Psoas muscle (tissue), 8 donors: ENCODE results near the gene AKT3. TPM values are rescaled to one million over a fixed set of nuclear protein-coding genes. Genes with fewer than 3 reads are reported as not detected.
A peak's percentile ranks its signal among the peaks of the same experiment; 100 is the strongest.

Experiments
- ATAC-seq, 4 donors: fragments of 200-7000 bp; cut with Tn5 transposase; one replicate each; pipeline ENCODE4 v1.9.1; 2020; ENCODE audit warnings: moderate library complexity in 3 of 4, mild to moderate bottlenecking in 2 of 4
- DNase-seq, 2 donors: peaks; one replicate each; pipeline ENCODE4 v3.0.0-alpha.2; 2020
- H3K27ac ChIP-seq: fragments of 200-600 bp; one replicate; pipeline ENCODE4 v1.8.0; 2022
- H3K27me3 ChIP-seq, 3 donors: fragments of 200-600 bp in 1 of 3; one replicate each; pipeline versions ENCODE4 v1.6.1 to v1.8.0; 2013 to 2022; ENCODE audit warnings: low read length in 2 of 3, mild to moderate bottlenecking in 2 of 3, moderate library complexity in 1 of 3; ENCODE audit not compliant: insufficient read depth in 3 of 3
- H3K36me3 ChIP-seq, 2 donors: fragments of 200-600 bp in 1 of 2; one replicate each; pipeline versions ENCODE4 v1.6.1 to v1.8.0; 2013 to 2022; ENCODE audit warnings: low read depth in 1 of 2, mild to moderate bottlenecking in 1 of 2, moderate library complexity in 1 of 2; ENCODE audit not compliant: insufficient read depth in 1 of 2
- H3K4me1 ChIP-seq: fragments of 200-600 bp; one replicate; pipeline ENCODE4 v1.8.0; 2022
- H3K4me3 ChIP-seq: fragments of 200-600 bp; one replicate; pipeline ENCODE4 v1.8.0; 2022; ENCODE audit warnings: mild to moderate bottlenecking
- H3K9me3 ChIP-seq: fragments of 200-600 bp; one replicate; pipeline ENCODE4 v1.8.0; 2022
- WGBS, 3 donors: extraction: QIAGEN DNeasy Blood & Tissue Kit; methylation state at CpG; one replicate each; pipeline versions ENCODE4 v1.1.6 to v1.1.7; 2013; 5-methylcytosine and 5-hydroxymethylcytosine counted together
- intact Hi-C, 2 donors: fragments of 100-400 bp; cut with DNase I; formaldehyde crosslinking; loops; one replicate each; pipeline versions ENCODE4 v1.11.0 to v1.14.2; 2022
- polyA plus RNA-seq, 3 donors: library from polyadenylated mRNA; stranded (reverse); fragments of 200-250 nt; gene quantifications; one replicate each; pipeline ENCODE4 v1.2.3, GENCODE V29; 2013
- total RNA-seq, 4 donors: library from RNA; stranded (reverse); fragmentation: NEBNext Ultra II Directional in 2 of 4; extraction: Animal tissue kit (Norgen Biotek cat#: 25700) in 2 of 4; gene quantifications; one replicate each; pipeline versions ENCODE4 v1.2.1 to v1.2.4, GENCODE V29; 2021 to 2023
- TF ChIP-seq, protein P1 (sequence below): fragments of 200-600 bp; IDR thresholded peaks from one replicate; pipeline ENCODE4 v1.8.0; 2022; ENCODE audit warnings: antibody characterized with exemption
- donor health status: healthy with polysubstance abuse.
- donor health status: DM: no; HTN: no; CAD: no; lungs with moderate emphysema.
- donor health status: Bipolar disorder and iron deficiency.
- donor health status: healthy.
- donor health status: DM: yes; HTN: yes; CAD: no.
- donor health status: DM: no; HTN: no; CAD: no.
- donor health status: DM: no; HTN: no; CAD: no.
- donor health status: DM: yes; HTN: yes; CAD: no.

AKT3 gene
- total and polyA plus RNA-seq, 7 donors = 3.3 to 25.1 (median 9.8) TPM

DNA sequence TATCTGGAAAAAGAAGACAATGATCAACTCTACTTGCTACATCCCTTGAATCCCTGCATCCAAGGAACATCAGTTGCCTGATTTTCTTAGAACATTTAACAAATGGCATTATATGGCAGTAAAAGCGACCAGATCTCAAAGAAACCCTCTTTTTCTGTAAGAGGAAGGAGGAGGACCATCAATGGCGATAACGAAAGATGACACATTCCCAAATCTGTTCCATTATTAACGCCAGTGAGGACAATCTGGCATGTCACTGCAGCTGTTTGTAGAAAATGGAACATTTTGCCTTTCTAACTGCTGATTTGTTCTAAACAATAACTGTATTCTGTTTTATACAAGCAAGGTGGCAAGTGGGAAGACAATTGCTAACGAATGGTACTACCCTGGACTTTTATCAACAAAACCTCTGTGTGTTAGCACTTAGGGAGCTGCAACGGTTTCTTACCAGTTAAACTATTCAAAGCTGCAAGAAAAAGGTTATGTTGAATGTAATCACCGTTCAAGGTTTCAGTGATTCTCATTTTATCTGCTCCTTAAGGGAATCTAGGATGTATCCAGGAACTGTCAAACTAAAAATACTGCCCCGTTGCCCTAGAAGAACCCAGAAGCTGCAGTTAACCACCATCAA is 342.3 kb downstream of the AKT3 start:
- no peaks in the 10 kb centered on the region for H3K4me1 ChIP-seq
- no peak overlapping the region for H3K27ac ChIP-seq
- no peaks in the 10 kb centered on the region for H3K9me3 ChIP-seq
- TF ChIP-seq, protein P1, sequence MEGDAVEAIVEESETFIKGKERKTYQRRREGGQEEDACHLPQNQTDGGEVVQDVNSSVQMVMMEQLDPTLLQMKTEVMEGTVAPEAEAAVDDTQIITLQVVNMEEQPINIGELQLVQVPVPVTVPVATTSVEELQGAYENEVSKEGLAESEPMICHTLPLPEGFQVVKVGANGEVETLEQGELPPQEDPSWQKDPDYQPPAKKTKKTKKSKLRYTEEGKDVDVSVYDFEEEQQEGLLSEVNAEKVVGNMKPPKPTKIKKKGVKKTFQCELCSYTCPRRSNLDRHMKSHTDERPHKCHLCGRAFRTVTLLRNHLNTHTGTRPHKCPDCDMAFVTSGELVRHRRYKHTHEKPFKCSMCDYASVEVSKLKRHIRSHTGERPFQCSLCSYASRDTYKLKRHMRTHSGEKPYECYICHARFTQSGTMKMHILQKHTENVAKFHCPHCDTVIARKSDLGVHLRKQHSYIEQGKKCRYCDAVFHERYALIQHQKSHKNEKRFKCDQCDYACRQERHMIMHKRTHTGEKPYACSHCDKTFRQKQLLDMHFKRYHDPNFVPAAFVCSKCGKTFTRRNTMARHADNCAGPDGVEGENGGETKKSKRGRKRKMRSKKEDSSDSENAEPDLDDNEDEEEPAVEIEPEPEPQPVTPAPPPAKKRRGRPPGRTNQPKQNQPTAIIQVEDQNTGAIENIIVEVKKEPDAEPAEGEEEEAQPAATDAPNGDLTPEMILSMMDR = no peak
- no peaks in the 10 kb centered on the region for H3K27me3 ChIP-seq
- DNase-seq = no peak
- intact Hi-C loops = no loop called here
- WGBS, 3 donors = 50 to 66% (median 57%) methylated on average over 8 of the region's 8 CpGs
- ATAC-seq = no peak
- no peak overlapping the region for H3K4me3 ChIP-seq
- peaks cover 0 to 15% of the 10 kb centered on the region in 2 donors for H3K36me3 ChIP-seq

DNA sequence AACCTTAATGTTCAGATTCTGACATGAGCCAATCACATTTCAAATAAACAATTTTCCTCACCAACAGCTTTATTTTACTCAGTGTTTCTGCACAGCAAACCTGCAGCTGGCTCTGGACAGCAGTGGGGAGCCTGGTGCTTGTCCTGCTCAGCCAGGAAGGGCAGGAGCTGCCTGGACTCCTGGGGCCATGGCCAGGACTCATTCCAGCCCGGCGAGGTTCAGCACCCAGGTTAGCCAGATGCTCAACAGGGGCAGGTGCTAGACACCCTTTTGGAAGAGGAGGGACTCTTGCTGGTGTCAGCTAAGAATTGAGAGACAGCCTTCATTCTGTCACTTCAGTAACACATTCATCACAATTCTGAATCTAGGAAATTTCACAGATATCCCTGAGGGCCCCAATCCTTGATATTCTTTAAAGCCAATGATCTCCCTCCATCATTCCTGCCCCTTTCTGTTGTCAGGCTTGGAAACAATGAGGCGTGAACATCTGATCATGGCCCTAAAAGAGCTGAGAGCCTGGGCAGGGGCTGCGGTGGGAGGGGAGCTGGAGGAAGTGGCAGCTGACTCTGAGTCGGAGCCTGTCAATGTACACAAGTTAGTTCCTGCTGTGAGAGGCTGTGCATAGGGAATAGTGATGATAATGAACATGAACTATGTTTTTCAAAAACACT is 342.9 kb downstream of the AKT3 start:
- TF ChIP-seq, protein P1 = no peak
- no peak for DNase-seq
- Histone ChIP-seq H3K4me3 (no peak overlapping the region), H3K36me3 (peaks cover 0 to 15% of the 10 kb centered on the region in 2 donors), H3K27me3 (no peaks in the 10 kb centered on the region), H3K27ac (no peak overlapping the region), H3K4me1 (no peaks in the 10 kb centered on the region), H3K9me3 (no peaks in the 10 kb centered on the region)
- WGBS, 3 donors = 46 to 65% (median 60%) methylated on average over 5 of the region's 5 CpGs
- no peak for ATAC-seq
- intact Hi-C loops = no loop called here

- ATAC-seq = peak in 3 of 4 donors; percentile 44 to 79 (median 62)
- DNase-seq = peak in 1 of 2 donors; percentile 54
- H3K27me3 ChIP-seq = no peaks in the 10 kb centered on the region
- H3K4me3 ChIP-seq = no peak overlapping the region
- no peaks in the 10 kb centered on the region for H3K4me1 ChIP-seq
- intact Hi-C loops = no loop called here
- WGBS, 3 donors = 72 to 77% (median 72%) methylated on average over 10 of the region's 10 CpGs
- H3K27ac ChIP-seq = no peak overlapping the region
- no peaks in the 10 kb centered on the region for H3K9me3 ChIP-seq
- TF ChIP-seq, protein P1 = no peak
- peaks cover 0 to 6% of the 10 kb centered on the region in 2 donors for H3K36me3 ChIP-seq
These were observed 343.9 kb downstream of the AKT3 start for GRCh38 chr1:243505986-243506689.

DNA sequence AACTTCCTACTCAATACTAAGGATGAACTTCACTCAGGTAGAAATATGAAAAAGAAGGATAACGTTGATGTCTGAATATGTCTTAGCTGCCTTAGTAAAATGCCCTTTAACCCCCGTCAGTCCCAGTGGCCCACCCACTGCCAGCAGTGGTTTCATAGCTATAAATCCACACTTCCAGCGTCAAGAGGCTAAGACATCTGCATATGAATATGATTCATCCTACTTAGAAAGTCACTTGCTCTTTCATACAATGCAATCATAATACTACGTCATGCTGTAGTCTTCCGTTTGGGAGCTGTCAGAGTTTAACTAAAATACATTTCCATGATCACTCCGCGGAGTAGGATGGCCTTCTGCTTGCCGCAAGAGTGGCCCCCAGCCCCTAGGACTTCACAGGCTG is 346.9 kb downstream of the AKT3 start:
- TF ChIP-seq, protein P1 = no peak
- no peak overlapping the region for H3K4me3 ChIP-seq
- 91 to 94% (median 91%) methylated on average over 8 of the region's 8 CpGs for WGBS, 3 donors
- DNase-seq (no peak), ATAC-seq (no peak)
- H3K9me3 ChIP-seq = no peaks in the 10 kb centered on the region
- H3K27me3 ChIP-seq = no peaks in the 10 kb centered on the region
- no peaks in the 10 kb centered on the region for H3K36me3 ChIP-seq
- no peaks in the 10 kb centered on the region for H3K4me1 ChIP-seq
- intact Hi-C loops = no loop called here
- H3K27ac ChIP-seq = no peak overlapping the region
